Transverse colon (tissue), 4 donors: ENCODE results near the gene ROS1. TPM values are rescaled to one million over a fixed set of nuclear protein-coding genes. Genes with fewer than 3 reads are reported as not detected.

Experiments
- DNase-seq: peaks from one replicate; pipeline ENCODE4 v3.0.0-alpha.2; 2019
- H3K27ac ChIP-seq, 4 donors: fragments of 200-600 bp; sonication (generic); 2 replicates each; pipeline ENCODE4 v1.5.1; 2016 to 2018; ENCODE audit warnings: inconsistent platforms in 4 of 4
- H3K27me3 ChIP-seq: fragments of 200-600 bp; sonication (generic); 2 replicates; pipeline ENCODE4 v1.5.1; 2017; ENCODE audit warnings: inconsistent platforms
- H3K36me3 ChIP-seq, 4 donors: fragments of 200-600 bp; sonication (generic); 2 replicates each; pipeline ENCODE4 v1.5.1; 2017 to 2019; ENCODE audit warnings: inconsistent platforms in 4 of 4
- H3K4me1 ChIP-seq, 4 donors: fragments of 200-600 bp; sonication (generic); 2 replicates each; pipeline ENCODE4 v1.5.1; 2017 to 2020; ENCODE audit warnings: inconsistent platforms in 4 of 4
- H3K4me3 ChIP-seq, 4 donors: fragments of 200-600 bp; sonication (generic); 1 replicate in 1 of 4; 2 replicates in 3 of 4; pipeline versions ENCODE4 v1.5.1 to v1.6.1; 2017 to 2019; ENCODE audit warnings: inconsistent platforms in 4 of 4
- H3K9me3 ChIP-seq, 2 donors: fragments of 200-600 bp; sonication (generic); 2 replicates each; pipeline ENCODE4 v1.5.1; 2017 to 2019; ENCODE audit warnings: inconsistent platforms in 2 of 2
- EP300 ChIP-seq: sonication (generic); formaldehyde crosslinking; IDR thresholded peaks from one replicate; pipeline ENCODE4 v1.6.1; 2017; ENCODE audit warnings: antibody characterized with exemption, low read depth
- POLR2A ChIP-seq: fragments of 450-650 bp; IDR thresholded peaks from one replicate; pipeline ENCODE4 v1.6.1; 2016; ENCODE audit warnings: antibody characterized with exemption, mild to moderate bottlenecking, moderate library complexity
- POLR2AphosphoS5 ChIP-seq, 3 donors: sonication (generic); formaldehyde crosslinking; IDR thresholded peaks; one replicate each; pipeline ENCODE4 v1.6.1; 2016; ENCODE audit warnings: antibody characterized with exemption in 3 of 3
- WGBS, 2 donors: methylation state at CpG; one replicate each; pipeline ENCODE4 v1.1.5; 2018; ENCODE audit warnings: low coverage in 1 of 2; 5-methylcytosine and 5-hydroxymethylcytosine counted together
- in situ Hi-C, 4 donors: fragments of 200-750 bp; cut with MboI; loops; one replicate each; pipeline versions ENCODE4 v1.15.0 to v1.15.1; 2017; ENCODE audit warnings: low sequenced_read_pairs in 3 of 4, low pct_ligation_motif_present in 1 of 4, low pct_unique_long_range_greater_than_20kb in 1 of 4
- intact Hi-C: fragments of 100-400 bp; cut with DNase I; formaldehyde crosslinking; loops from one replicate; pipeline ENCODE4 v1.15.1; 2023; ENCODE audit warnings: low total_unique reads
- total RNA-seq, 4 donors: library from RNA; depleted of rRNA; stranded (reverse); fragments of >200 nt; gene quantifications; one replicate each; pipeline ENCODE4 v1.1.0, GENCODE V29; 2016
- TF ChIP-seq, protein P1 (sequence below), 5 experiments: fragments of 200-600 bp in 3 of 5; fragments of 450-650 bp in 2 of 5; sonication (generic) in 3 of 5; IDR thresholded peaks; 1 replicate in 2 of 5; 2 replicates in 3 of 5; pipeline ENCODE4 v1.5.1; 2016 to 2017; ENCODE audit warnings: antibody characterized with exemption in 5 of 5, inconsistent platforms in 3 of 5, mild to moderate bottlenecking in 2 of 5, moderate library complexity in 1 of 5

Gene ROS1
- total RNA-seq, 4 donors from 2014 or later: 0.80 to 4.1 (median 2.5) TPM; not detected in 1

DNA sequence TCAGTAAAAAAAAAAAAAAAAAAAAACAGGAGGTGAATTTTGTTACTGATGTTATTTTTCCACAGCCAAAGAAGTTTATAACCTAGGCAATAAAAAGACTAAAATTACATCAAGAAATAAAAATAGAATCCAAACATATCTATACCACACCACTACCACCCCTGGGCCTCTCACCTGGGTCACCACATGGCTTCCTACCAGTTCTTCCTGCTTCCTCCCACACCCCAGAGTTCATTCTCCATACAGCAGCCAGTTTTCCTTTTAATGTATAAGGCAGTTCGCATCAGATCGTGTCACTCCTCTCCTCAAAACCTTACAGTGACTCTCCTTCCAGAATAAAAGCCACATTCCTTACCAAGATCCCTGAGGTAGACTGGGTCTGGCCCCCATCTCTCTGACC, 23.9 kb downstream of the ROS1 start:
- 50% methylated on average over 2 of the region's 2 CpGs; no CpG with 5 or more reads in 1 of the 2 donors for WGBS, 2 donors
- in situ Hi-C loops: no loop called here
- H3K27ac ChIP-seq: no peak overlapping the region
- H3K4me1 ChIP-seq: peaks cover 0 to 4% (median 0%) of the 10 kb centered on the region in 4 donors
- no peak for DNase-seq
- no peaks in the 10 kb centered on the region for H3K36me3 ChIP-seq
- TF ChIP-seq EP300 (no peak), POLR2A (no peak), POLR2AphosphoS5 (IDR thresholded peaks at IDR 0.05) (no peak)
- TF ChIP-seq, protein P1, sequence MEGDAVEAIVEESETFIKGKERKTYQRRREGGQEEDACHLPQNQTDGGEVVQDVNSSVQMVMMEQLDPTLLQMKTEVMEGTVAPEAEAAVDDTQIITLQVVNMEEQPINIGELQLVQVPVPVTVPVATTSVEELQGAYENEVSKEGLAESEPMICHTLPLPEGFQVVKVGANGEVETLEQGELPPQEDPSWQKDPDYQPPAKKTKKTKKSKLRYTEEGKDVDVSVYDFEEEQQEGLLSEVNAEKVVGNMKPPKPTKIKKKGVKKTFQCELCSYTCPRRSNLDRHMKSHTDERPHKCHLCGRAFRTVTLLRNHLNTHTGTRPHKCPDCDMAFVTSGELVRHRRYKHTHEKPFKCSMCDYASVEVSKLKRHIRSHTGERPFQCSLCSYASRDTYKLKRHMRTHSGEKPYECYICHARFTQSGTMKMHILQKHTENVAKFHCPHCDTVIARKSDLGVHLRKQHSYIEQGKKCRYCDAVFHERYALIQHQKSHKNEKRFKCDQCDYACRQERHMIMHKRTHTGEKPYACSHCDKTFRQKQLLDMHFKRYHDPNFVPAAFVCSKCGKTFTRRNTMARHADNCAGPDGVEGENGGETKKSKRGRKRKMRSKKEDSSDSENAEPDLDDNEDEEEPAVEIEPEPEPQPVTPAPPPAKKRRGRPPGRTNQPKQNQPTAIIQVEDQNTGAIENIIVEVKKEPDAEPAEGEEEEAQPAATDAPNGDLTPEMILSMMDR (IDR thresholded peaks at IDR 0.05): no peak
- H3K27me3 ChIP-seq: no peaks in the 10 kb centered on the region
- H3K9me3 ChIP-seq: no peaks in the 10 kb centered on the region
- no peak overlapping the region for H3K4me3 ChIP-seq
- intact Hi-C loops: no loop called here

DNA sequence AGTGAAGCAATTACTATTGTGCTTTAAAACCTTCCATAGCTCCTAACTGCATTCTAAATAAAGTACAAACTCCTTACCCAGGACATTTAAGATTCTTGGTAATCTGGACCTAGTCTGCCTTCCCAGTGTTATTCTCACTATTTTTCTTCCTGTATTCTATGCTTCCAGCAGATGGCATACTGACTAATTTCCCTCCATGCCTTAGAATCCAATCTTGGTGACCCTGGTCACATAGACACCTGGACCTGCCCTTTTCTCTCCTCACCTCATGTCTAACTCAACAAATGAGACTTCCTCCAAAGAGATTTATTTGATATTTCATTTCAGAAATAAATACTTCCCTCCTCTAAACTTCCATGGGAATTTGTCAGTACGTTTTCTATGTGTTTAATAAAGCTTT, 25.8 kb downstream of the ROS1 start:
- in situ Hi-C loops: no loop called here
- Histone ChIP-seq H3K4me1 (peaks cover 0 to 4% (median 0%) of the 10 kb centered on the region in 4 donors), H3K9me3 (no peaks in the 10 kb centered on the region), H3K4me3 (no peak overlapping the region), H3K27ac (no peak overlapping the region), H3K27me3 (no peaks in the 10 kb centered on the region), H3K36me3 (no peaks in the 10 kb centered on the region)
- DNase-seq: no peak
- TF ChIP-seq POLR2AphosphoS5 (IDR thresholded peaks at IDR 0.05): no peak
- TF ChIP-seq, protein P1 (IDR thresholded peaks at IDR 0.05): peak in 1 of 5 experiments; percentile 12
- 78 to 81% methylated on average over 1 of the region's 1 CpG for WGBS, 2 donors
- intact Hi-C loops: no loop called here

DNA sequence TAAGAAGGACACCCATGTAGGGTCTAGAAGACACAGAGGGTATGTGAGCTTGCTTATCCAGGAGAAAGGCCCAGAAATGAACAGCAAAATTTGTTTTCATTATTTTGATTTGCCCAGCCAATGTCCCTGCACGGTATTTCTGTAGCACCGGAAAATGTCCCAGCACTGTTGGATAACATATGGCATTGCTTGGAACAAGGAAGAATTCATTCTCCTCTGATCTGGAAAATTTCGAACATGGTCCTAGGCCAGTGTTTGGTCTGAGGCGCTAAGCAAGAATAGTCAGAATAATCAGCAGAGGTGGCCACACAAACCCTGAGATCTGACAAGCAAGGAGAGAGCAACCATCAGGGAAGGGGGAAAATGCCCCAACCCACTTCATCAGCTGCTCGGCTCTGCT, 26.6 kb downstream of the ROS1 start:
- intact Hi-C loops: no loop called here
- Histone ChIP-seq H3K27ac (no peak overlapping the region), H3K27me3 (no peaks in the 10 kb centered on the region), H3K9me3 (no peaks in the 10 kb centered on the region), H3K4me1 (peaks cover 0 to 4% (median 0%) of the 10 kb centered on the region in 4 donors), H3K4me3 (no peak overlapping the region), H3K36me3 (no peaks in the 10 kb centered on the region)
- in situ Hi-C loops: no loop called here
- no peak for DNase-seq
- TF ChIP-seq, protein P1 (IDR thresholded peaks at IDR 0.05): no peak
- TF ChIP-seq POLR2A (no peak), EP300 (no peak), POLR2AphosphoS5 (IDR thresholded peaks at IDR 0.05) (no peak)
- WGBS, 2 donors: 88% methylated on average over 5 of the region's 5 CpGs; no CpG with 5 or more reads in 1 of the 2 donors

DNA sequence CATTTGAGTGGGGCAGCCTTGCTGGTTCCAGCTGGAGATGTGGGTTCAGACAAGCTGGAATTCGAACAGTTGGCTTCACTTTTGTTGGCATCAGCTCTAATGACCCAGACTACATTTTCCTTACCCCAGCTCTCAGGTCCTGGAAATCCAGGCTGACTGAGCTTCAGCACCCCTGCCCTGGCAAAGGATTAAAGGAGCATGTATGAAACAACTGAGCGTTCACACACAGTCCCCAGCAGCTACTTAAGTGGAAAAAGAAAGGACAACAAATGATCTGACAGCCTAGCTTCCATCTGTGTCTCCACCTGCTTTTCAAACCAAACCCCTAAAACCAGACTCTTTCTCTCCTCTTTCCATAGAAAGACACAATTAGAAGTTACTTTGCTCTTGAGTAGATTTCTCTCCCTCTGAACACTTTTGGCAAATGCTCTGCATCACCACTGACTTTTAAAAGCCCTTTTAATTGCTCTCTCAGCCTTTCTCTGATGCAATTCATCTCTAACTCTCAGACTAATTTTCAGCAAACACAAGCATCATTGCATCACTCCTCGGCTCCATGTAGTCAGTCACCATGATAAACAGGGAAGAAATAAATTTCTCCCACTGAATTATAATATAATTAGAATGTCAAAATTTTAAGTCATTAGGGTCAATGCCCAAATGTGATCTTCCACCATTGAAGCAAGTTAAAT, 28.1 kb downstream of the ROS1 start:
- in situ Hi-C loops (no loop called here), intact Hi-C loops (no loop called here)
- WGBS, 2 donors: 65 to 77% methylated on average over 2 to 3 of the region's 3 CpGs

More for the DNA sequence above, 28.1 kb downstream of the ROS1 start:
- H3K27ac ChIP-seq: no peak overlapping the region
- no peak overlapping the region for H3K4me3 ChIP-seq
- peaks cover 0 to 4% (median 0%) of the 10 kb centered on the region in 4 donors for H3K4me1 ChIP-seq
- TF ChIP-seq EP300: no peak
- TF ChIP-seq POLR2AphosphoS5 (IDR thresholded peaks at IDR 0.05): no peak
- no peak for TF ChIP-seq POLR2A
- TF ChIP-seq, protein P1 (IDR thresholded peaks at IDR 0.05): no peak
- H3K9me3 ChIP-seq: no peaks in the 10 kb centered on the region
- no peak for DNase-seq
- H3K36me3 ChIP-seq: no peaks in the 10 kb centered on the region
- no peaks in the 10 kb centered on the region for H3K27me3 ChIP-seq
